ENCODE data around the gene EHHADH. TPM values are rescaled to one million over a fixed set of nuclear protein-coding genes. Genes with fewer than 3 reads are reported as not detected.
"Not testable (repeated sequence)": the region's sequence is repeated elsewhere in the genome, so short reads cannot be mapped to it uniquely, and the experiment has no call there.

Gene EHHADH
- total and polyA plus RNA-seq, 2 experiments from 2014 or later = 2.7 to 3.1 TPM

DNA sequence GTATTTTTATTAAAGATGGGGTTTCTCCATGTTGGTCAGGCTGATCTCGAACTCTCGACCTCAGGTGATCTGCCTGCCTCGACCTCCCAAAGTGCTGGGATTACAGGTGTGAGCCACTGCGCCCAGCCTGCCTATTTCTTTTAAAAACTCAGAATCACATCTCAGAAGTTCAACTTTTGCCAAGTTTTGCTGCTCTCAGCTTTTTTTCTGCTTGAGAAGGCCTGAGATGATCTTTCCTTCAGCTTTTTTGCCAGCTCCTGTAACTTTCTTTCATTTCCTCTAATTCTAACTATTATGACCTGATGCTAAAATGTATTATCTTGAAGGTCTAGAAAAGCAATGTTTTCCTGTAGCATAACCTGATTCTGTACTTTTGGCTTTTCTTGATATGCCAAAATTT is 9.6 kb upstream of the EHHADH start:
- peaks cover 2% of the 10 kb centered on the region for H3K27me3 ChIP-seq (replicated peaks; ENCODE audit: insufficient read depth)
- no peak overlapping the region for H3K4me3 ChIP-seq
- TF ChIP-seq EZH2 (IDR thresholded peaks at IDR 0.05; ENCODE audit: insufficient read depth, poor library complexity, severe bottlenecking) = no peak
- no peak for TF ChIP-seq EZH2phosphoT487 (IDR thresholded peaks at IDR 0.05; ENCODE audit: insufficient read depth, low read depth)
- H3K36me3 ChIP-seq (ENCODE audit: low read depth) = no peaks in the 10 kb centered on the region
- H3K9me2 ChIP-seq (ENCODE audit: insufficient read depth) = no peaks in the 10 kb centered on the region
- no peak overlapping the region for H2AFZ ChIP-seq
- 51 to 69% methylated on average over 4 of the region's 4 CpGs for WGBS, 2 experiments (ENCODE audit: low coverage in 1 of 2, low lambda C conversion rate in 2 of 2, missing lambda C conversion rate in 2 of 2)
- no peak for DNase-seq
- H4K20me1 ChIP-seq (ENCODE audit: insufficient read depth) = no peaks in the 10 kb centered on the region
- H3K4me2 ChIP-seq (ENCODE audit: unreplicated experiment) = no peak overlapping the region
- H3K27ac ChIP-seq = no peak overlapping the region
- H3F3A ChIP-seq (ENCODE audit: insufficient read depth) = no peaks in the 10 kb centered on the region
- H3K4me1 ChIP-seq (ENCODE audit: insufficient read depth) = no peaks in the 10 kb centered on the region
- in situ Hi-C loops (cut with MboI) = no loop called here
- no peaks in the 10 kb centered on the region for H3K9me3 ChIP-seq (ENCODE audit: low read depth)
- H3K79me2 ChIP-seq (ENCODE audit: insufficient read depth) = no peaks in the 10 kb centered on the region
- no peak overlapping the region for H3K9ac ChIP-seq

DNA sequence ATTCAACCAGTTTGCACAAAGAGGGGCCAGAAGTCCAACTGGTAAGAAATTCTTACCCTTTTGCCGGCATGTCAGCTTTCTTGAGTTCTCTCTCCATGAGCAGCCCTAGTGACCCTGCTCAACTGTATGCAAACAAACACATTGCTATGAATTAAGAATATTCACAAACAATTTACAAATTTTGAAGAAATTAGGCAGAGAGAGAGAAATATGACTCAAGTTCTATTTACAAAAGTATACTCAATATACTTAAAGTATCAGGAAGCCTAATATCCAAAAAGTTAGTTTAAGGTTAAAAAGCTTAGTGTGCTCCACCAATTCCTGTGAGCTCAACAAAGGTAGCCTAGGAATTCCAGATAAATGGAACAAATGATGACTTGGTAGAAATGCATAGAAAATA is 3.5 kb upstream of the EHHADH start:
- no peaks in the 10 kb centered on the region for H3F3A ChIP-seq (ENCODE audit: insufficient read depth)
- no peak overlapping the region for H3K27ac ChIP-seq
- no peaks in the 10 kb centered on the region for H3K9me2 ChIP-seq (ENCODE audit: insufficient read depth)
- no peaks in the 10 kb centered on the region for H4K20me1 ChIP-seq (ENCODE audit: insufficient read depth)
- DNase-seq = no peak
- H2AFZ ChIP-seq = no peak overlapping the region
- no peaks in the 10 kb centered on the region for H3K36me3 ChIP-seq (ENCODE audit: low read depth)
- H3K9me3 ChIP-seq (ENCODE audit: low read depth) = peaks cover 3% of the 10 kb centered on the region
- 85 to 86% methylated on average over 1 of the region's 1 CpG for WGBS, 2 experiments (ENCODE audit: low coverage in 1 of 2, low lambda C conversion rate in 2 of 2, missing lambda C conversion rate in 2 of 2)
- in situ Hi-C loops (cut with MboI) = no loop called here
- H3K9ac ChIP-seq = no peak overlapping the region
- H3K4me3 ChIP-seq = no peak overlapping the region
- H3K79me2 ChIP-seq (ENCODE audit: insufficient read depth) = no peaks in the 10 kb centered on the region
- TF ChIP-seq EZH2 (IDR thresholded peaks at IDR 0.05; ENCODE audit: insufficient read depth, poor library complexity, severe bottlenecking) = no peak
- TF ChIP-seq EZH2phosphoT487 (IDR thresholded peaks at IDR 0.05; ENCODE audit: insufficient read depth, low read depth) = no peak
- H3K27me3 ChIP-seq (replicated peaks; ENCODE audit: insufficient read depth) = no peaks in the 10 kb centered on the region
- H3K4me1 ChIP-seq (ENCODE audit: insufficient read depth) = no peaks in the 10 kb centered on the region
- no peak overlapping the region for H3K4me2 ChIP-seq (ENCODE audit: unreplicated experiment)

DNA sequence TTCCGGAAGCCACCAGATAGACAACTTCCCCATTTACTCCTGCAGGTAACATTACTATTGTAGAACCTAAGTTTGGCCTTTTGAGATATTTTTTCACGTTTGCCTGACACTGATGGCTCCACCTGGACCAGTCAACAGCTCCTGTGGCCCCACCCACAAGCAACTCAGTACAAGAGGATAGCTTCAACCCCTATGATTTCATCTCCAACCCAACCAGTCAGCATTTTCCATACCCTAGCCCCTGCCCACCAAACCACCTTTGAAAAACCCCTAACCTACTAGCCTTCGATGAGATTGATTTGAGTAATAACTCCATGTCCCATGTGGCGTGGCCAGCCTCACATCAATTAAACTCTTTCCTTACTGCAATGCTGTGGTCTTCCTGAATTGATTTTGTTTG is 950 bp upstream of the EHHADH start:
- no peak overlapping the region for H3K4me2 ChIP-seq (ENCODE audit: unreplicated experiment)
- in situ Hi-C loops (cut with MboI) = no loop called here
- no peaks in the 10 kb centered on the region for H4K20me1 ChIP-seq (ENCODE audit: insufficient read depth)
- H3K9me2 ChIP-seq (ENCODE audit: insufficient read depth) = no peaks in the 10 kb centered on the region
- peaks cover 3% of the 10 kb centered on the region for H3K9me3 ChIP-seq (ENCODE audit: low read depth)
- no peaks in the 10 kb centered on the region for H3K79me2 ChIP-seq (ENCODE audit: insufficient read depth)
- H3K4me3 ChIP-seq = no peak overlapping the region
- H3K27ac ChIP-seq = no peak overlapping the region
- no peaks in the 10 kb centered on the region for H3F3A ChIP-seq (ENCODE audit: insufficient read depth)
- no peak for TF ChIP-seq EZH2 (IDR thresholded peaks at IDR 0.05; ENCODE audit: insufficient read depth, poor library complexity, severe bottlenecking)
- no peak for TF ChIP-seq EZH2phosphoT487 (IDR thresholded peaks at IDR 0.05; ENCODE audit: insufficient read depth, low read depth)
- no peaks in the 10 kb centered on the region for H3K27me3 ChIP-seq (replicated peaks; ENCODE audit: insufficient read depth)
- H3K9ac ChIP-seq = no peak overlapping the region
- DNase-seq = no peak
- H3K36me3 ChIP-seq (ENCODE audit: low read depth) = no peaks in the 10 kb centered on the region
- H3K4me1 ChIP-seq (ENCODE audit: insufficient read depth) = peaks cover 5% of the 10 kb centered on the region; the same call in 1 of the 2 replicates
- WGBS, 2 experiments (ENCODE audit: low coverage in 1 of 2, low lambda C conversion rate in 2 of 2, missing lambda C conversion rate in 2 of 2) = 89 to 92% methylated on average over 4 of the region's 4 CpGs
- peak overlapping the region; percentile 97 for H2AFZ ChIP-seq

DNA sequence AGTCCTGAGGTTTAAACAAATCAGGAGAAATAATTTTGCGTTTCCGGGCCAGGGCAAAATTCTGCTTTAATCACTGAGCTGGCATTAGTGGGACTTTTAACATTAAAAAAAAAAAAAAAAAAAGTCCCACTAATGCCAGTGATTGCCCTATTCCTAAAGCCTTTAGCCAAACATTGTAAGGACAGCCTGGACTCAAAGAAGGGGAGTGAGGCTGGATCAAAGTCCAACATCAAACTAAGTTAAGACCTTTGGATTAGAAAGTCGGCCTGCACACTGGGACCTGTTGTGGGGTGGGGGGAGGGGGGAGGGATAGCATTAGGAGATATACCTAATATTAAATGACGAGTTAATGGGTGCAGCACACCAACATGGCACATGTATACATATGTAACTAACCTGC is 716 bp downstream of the EHHADH start:
- H3K27ac ChIP-seq; DNase-seq; in situ Hi-C loops (cut with MboI); H2AFZ ChIP-seq; H3K27me3 ChIP-seq (replicated peaks; ENCODE audit: insufficient read depth); H3K4me1 ChIP-seq (ENCODE audit: insufficient read depth); H4K20me1 ChIP-seq (ENCODE audit: insufficient read depth); H3K9me3 ChIP-seq (ENCODE audit: low read depth); H3K9ac ChIP-seq; H3K79me2 ChIP-seq (ENCODE audit: insufficient read depth); H3K9me2 ChIP-seq (ENCODE audit: insufficient read depth); H3K36me3 ChIP-seq (ENCODE audit: low read depth); H3F3A ChIP-seq (ENCODE audit: insufficient read depth): not testable (repeated sequence)
- H3K4me2 ChIP-seq (ENCODE audit: unreplicated experiment) = peak overlapping the region; percentile 81
- H3K4me3 ChIP-seq = 0 out of 2 replicates have a peak overlapping the region, but pooled peaks have one; percentile 90
- 79 to 85% methylated on average over 4 of the region's 4 CpGs for WGBS, 2 experiments (ENCODE audit: low coverage in 1 of 2, low lambda C conversion rate in 2 of 2, missing lambda C conversion rate in 2 of 2)

DNA sequence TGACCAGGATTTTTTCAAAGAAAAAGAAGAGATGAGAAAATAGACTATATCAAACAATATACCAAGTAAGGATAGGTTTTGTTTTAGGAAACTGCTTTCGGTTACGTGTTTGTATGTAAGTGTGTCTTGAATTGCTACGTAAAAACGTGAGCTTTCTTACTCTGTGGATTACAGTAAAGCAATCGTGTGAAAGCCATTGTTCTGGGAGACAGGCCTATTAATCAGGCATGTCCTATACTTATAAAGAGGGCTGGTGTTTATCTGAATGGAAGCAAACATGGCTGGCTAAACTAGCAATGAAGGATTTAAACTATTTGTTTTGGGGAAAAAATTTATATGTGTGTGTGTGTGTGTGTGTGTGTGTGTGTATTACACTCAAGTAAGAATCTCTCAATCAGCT is 2.6 kb downstream of the EHHADH start:
- 89 to 93% methylated on average over 5 of the region's 5 CpGs for WGBS, 2 experiments (ENCODE audit: low coverage in 1 of 2, low lambda C conversion rate in 2 of 2, missing lambda C conversion rate in 2 of 2)
- H3K9me2 ChIP-seq (ENCODE audit: insufficient read depth) = no peaks in the 10 kb centered on the region
- H2AFZ ChIP-seq = no peak overlapping the region
- no peak overlapping the region for H3K4me2 ChIP-seq (ENCODE audit: unreplicated experiment)
- no peaks in the 10 kb centered on the region for H3K9me3 ChIP-seq (ENCODE audit: low read depth)
- no peak overlapping the region for H3K9ac ChIP-seq
- no peaks in the 10 kb centered on the region for H3F3A ChIP-seq (ENCODE audit: insufficient read depth)
- TF ChIP-seq EZH2 (IDR thresholded peaks at IDR 0.05; ENCODE audit: insufficient read depth, poor library complexity, severe bottlenecking) (no peak), EZH2phosphoT487 (IDR thresholded peaks at IDR 0.05; ENCODE audit: insufficient read depth, low read depth) (no peak)
- no peaks in the 10 kb centered on the region for H3K79me2 ChIP-seq (ENCODE audit: insufficient read depth)
- H3K4me3 ChIP-seq = no peak overlapping the region
- peaks cover 5% of the 10 kb centered on the region; the same call in 1 of the 2 replicates for H3K4me1 ChIP-seq (ENCODE audit: insufficient read depth)
- in situ Hi-C loops (cut with MboI) = no loop called here
- no peaks in the 10 kb centered on the region for H3K27me3 ChIP-seq (replicated peaks; ENCODE audit: insufficient read depth)
- no peaks in the 10 kb centered on the region for H4K20me1 ChIP-seq (ENCODE audit: insufficient read depth)
- no peaks in the 10 kb centered on the region for H3K36me3 ChIP-seq (ENCODE audit: low read depth)
- H3K27ac ChIP-seq = no peak overlapping the region
- DNase-seq = no peak

Measured in GM23248 (cell line).